A673 (cell line): Measurements from ENCODE around the gene OSCAR. TPM values are rescaled to one million over a fixed set of nuclear protein-coding genes. Genes with fewer than 3 reads are reported as not detected.

Source experiments
- BruUV-seq: library from RNA; stranded (reverse); fragments of 400-500 nt; replicated peaks from 2 replicates; lab custom pipeline; 2021; lab: Mats Ljungman, UMichigan
- CTCF ChIA-PET: fragments of 300-600 bp; sonication (Branson Sonifier 250); formaldehyde crosslinking; loops from one replicate; lab custom pipeline; 2022; ENCODE audit warnings: antibody characterized with exemption; lab: Charles Lee
- POLR2A ChIA-PET: fragments of 300-600 bp; sonication (Branson Sonifier 250); formaldehyde crosslinking; loops from one replicate; lab custom pipeline; 2022; ENCODE audit warnings: antibody characterized with exemption; ENCODE audit not compliant: low non-redundant PET; lab: Charles Lee
- DNase-seq: peaks from one replicate; pipeline ENCODE4 v3.0.0-alpha.2; 2015; ENCODE audit warnings: low spot score
- H3K27ac ChIP-seq: fragments of 200-600 bp; sonication (generic); 2 replicates; pipeline ENCODE4 v1.5.1; 2016; ENCODE audit warnings: mixed run types, low read depth, mild to moderate bottlenecking, mixed read lengths, antibody characterized with exemption, low read length; ENCODE audit not compliant: poor library complexity, severe bottlenecking
- H3K27me3 ChIP-seq: fragments of 200-600 bp; sonication (generic); replicated peaks from 2 replicates; pipeline ENCODE4 v1.6.1; 2017; ENCODE audit warnings: mixed run types, low read depth, mild to moderate bottlenecking, mixed read lengths, antibody characterized with exemption, low read length; ENCODE audit not compliant: insufficient read depth, poor library complexity
- H3K36me3 ChIP-seq: fragments of 200-600 bp; sonication (generic); 2 replicates; pipeline ENCODE4 v1.6.1; 2016; ENCODE audit warnings: mixed run types, mild to moderate bottlenecking, mixed read lengths, antibody characterized with exemption, low read length; ENCODE audit not compliant: insufficient read depth, poor library complexity, severe bottlenecking
- H3K4me1 ChIP-seq: fragments of 200-600 bp; sonication (generic); 2 replicates; pipeline ENCODE4 v1.6.1; 2017; ENCODE audit warnings: mixed run types, mild to moderate bottlenecking, mixed read lengths, antibody characterized with exemption, low read length; ENCODE audit not compliant: insufficient read depth, poor library complexity, severe bottlenecking
- H3K4me3 ChIP-seq: fragments of 200-600 bp; sonication (generic); 2 replicates; pipeline ENCODE4 v1.5.1; 2016; ENCODE audit warnings: low read depth, mixed run types, mild to moderate bottlenecking, mixed read lengths, low read length; ENCODE audit not compliant: poor library complexity, severe bottlenecking
- H3K9me3 ChIP-seq: fragments of 200-600 bp; sonication (generic); 2 replicates; pipeline ENCODE4 v1.6.1; 2016; ENCODE audit warnings: mixed run types, low read depth, mild to moderate bottlenecking, mixed read lengths, antibody characterized with exemption, low read length; ENCODE audit not compliant: poor library complexity, severe bottlenecking
- CTCF ChIP-seq: fragments of 300-800, 200-600 bp; sonication (generic); conservative IDR thresholded peaks from 2 replicates; pipeline ENCODE4 v1.5.1; 2017; ENCODE audit warnings: low read depth, mild to moderate bottlenecking, antibody characterized with exemption, low read length, moderate library complexity, mixed read lengths
- EZH2 ChIP-seq: fragments of 200-600 bp; sonication (generic); IDR thresholded peaks from 2 replicates; pipeline ENCODE4 v1.6.1; 2017; ENCODE audit warnings: borderline replicate concordance, low read depth, mild to moderate bottlenecking, mixed read lengths, antibody characterized with exemption, low read length; ENCODE audit not compliant: poor library complexity, severe bottlenecking
- intact Hi-C: fragments of 100-400 bp; cut with micrococcal nuclease; formaldehyde crosslinking; loops from one replicate; pipeline ENCODE4 v1.10.0; 2022; ENCODE audit not compliant: unreplicated experiment
- total RNA-seq: library from RNA; stranded (reverse); gene quantifications from 2 replicates; pipeline ENCODE4 v1.2.3, GENCODE V29; 2021

Gene OSCAR
- total RNA-seq, 1 experiment from 2014 or later = 0.47 TPM

GRCh38 chr19:54073829-54074228, 26.8 kb downstream of the OSCAR start:
- POLR2A ChIA-PET = no interaction called here

GRCh38 chr19:54069470-54069869, 31.1 kb downstream of the OSCAR start:
- no TSS peak for BruUV-seq
- no peak overlapping the region for H3K27ac ChIP-seq
- intact Hi-C loops = no loop called here
- no peaks in the 10 kb centered on the region for H3K4me1 ChIP-seq
- no peaks in the 10 kb centered on the region for H3K27me3 ChIP-seq
- no peak for DNase-seq
- POLR2A ChIA-PET = no interaction called here
- CTCF ChIA-PET = no interaction called here
- H3K36me3 ChIP-seq = no peaks in the 10 kb centered on the region
- H3K9me3 ChIP-seq = no peaks in the 10 kb centered on the region
- TF ChIP-seq CTCF = no peak
- TF ChIP-seq EZH2 = no peak
- H3K4me3 ChIP-seq = no peak overlapping the region

More at GRCh38 chr19:54073829-54074228, 26.8 kb downstream of the OSCAR start:
- H3K4me1 ChIP-seq = no peaks in the 10 kb centered on the region
- no TSS peak for BruUV-seq
- DNase-seq = no peak
- CTCF ChIA-PET = no interaction called here
- H3K27ac ChIP-seq = no peak overlapping the region
- intact Hi-C loops = no loop called here
- H3K27me3 ChIP-seq = no peaks in the 10 kb centered on the region
- no peaks in the 10 kb centered on the region for H3K9me3 ChIP-seq
- H3K36me3 ChIP-seq = no peaks in the 10 kb centered on the region
- TF ChIP-seq CTCF (no peak), EZH2 (no peak)
- H3K4me3 ChIP-seq = no peak overlapping the region

- intact Hi-C loops = no loop called here
- CTCF ChIA-PET = no interaction called here
- H3K4me3 ChIP-seq = no peak within 1 kb of the TSS
- DNase-seq = no peak
- BruUV-seq = no TSS peak
- no peaks in the 10 kb centered on the region for H3K36me3 ChIP-seq
- POLR2A ChIA-PET = interaction anchor here (0.6 kb wide), 1 partner anchor 9 kb away, joined by 5 read pairs; no protein-coding TSS in a partner anchor
- no peaks in the 10 kb centered on the region for H3K27me3 ChIP-seq
- H3K4me1 ChIP-seq = no peaks in the 10 kb centered on the region
- TF ChIP-seq EZH2 (no peak), CTCF (no peak)
- H3K27ac ChIP-seq = no peak within 1 kb of the TSS
- no peaks in the 10 kb centered on the region for H3K9me3 ChIP-seq
These were observed 37.1 kb downstream of the OSCAR start, which contains the start of gene VSTM1 for GRCh38 chr19:54063350-54064116. Gene VSTM1 (minus strand): TSS chr19:54063897. CDS start chr19:54063777, 120 bp downstream.
